HG03103 (cell line): ENCODE measurements around the gene OR2S2.
"Not testable (repeated sequence)": the region's sequence is repeated elsewhere in the genome, so short reads cannot be mapped to it uniquely, and the experiment has no call there.

ENCODE experiments used
- ATAC-seq: cut with Tn5 transposase; IDR thresholded peaks from one replicate; pipeline ENCODE4 v1.9.1; 2021; ENCODE audit warnings: low read depth; ENCODE audit not compliant: unreplicated experiment

OR2S2 gene

GRCh38 chr9:35935261-35935660 is 22.7 kb downstream of the OR2S2 start:
- ATAC-seq: no peak

- ATAC-seq: not testable (repeated sequence)
Measured at GRCh38 chr9:35934069-35934468, 23.9 kb downstream of the OR2S2 start.

- ATAC-seq: no peak
Measured at GRCh38 chr9:35933550-35934067, 24.3 kb downstream of the OR2S2 start.

GRCh38 chr9:35932735-35933134 is 25.2 kb downstream of the OR2S2 start:
- no peak for ATAC-seq

- no peak for ATAC-seq
Measured at GRCh38 chr9:35930989-35931388, 27.0 kb downstream of the OR2S2 start.

GRCh38 chr9:35930521-35930920 is 27.4 kb downstream of the OR2S2 start:
- ATAC-seq: no peak

- no peak for ATAC-seq
Measured at GRCh38 chr9:35929453-35929718, 28.6 kb downstream of the OR2S2 start.

GRCh38 chr9:35928591-35929452 is 29.1 kb downstream of the OR2S2 start:
- ATAC-seq: no peak

GRCh38 chr9:35923927-35924763 is 33.8 kb downstream of the OR2S2 start:
- no peak for ATAC-seq

- no peak for ATAC-seq
Measured at GRCh38 chr9:35923598-35923926, 34.4 kb downstream of the OR2S2 start.

- ATAC-seq: no peak
Measured at GRCh38 chr9:35920051-35920620, 37.8 kb downstream of the OR2S2 start.

GRCh38 chr9:35919212-35920008 is 38.5 kb downstream of the OR2S2 start:
- no peak for ATAC-seq

GRCh38 chr9:35918780-35919179 is 39.2 kb downstream of the OR2S2 start:
- no peak for ATAC-seq

GRCh38 chr9:35917261-35917660 is 40.7 kb downstream of the OR2S2 start:
- no peak for ATAC-seq

- ATAC-seq: no peak
Measured at GRCh38 chr9:35915681-35916294, 42.2 kb downstream of the OR2S2 start.

- ATAC-seq: no peak
Measured at GRCh38 chr9:35914301-35914807, 43.6 kb downstream of the OR2S2 start.

GRCh38 chr9:35913429-35913828 is 44.5 kb downstream of the OR2S2 start:
- not testable (repeated sequence) for ATAC-seq

- no peak for ATAC-seq
Measured at GRCh38 chr9:35912791-35913400, 45.1 kb downstream of the OR2S2 start.

GRCh38 chr9:35911690-35912089 is 46.3 kb downstream of the OR2S2 start:
- ATAC-seq: no peak
